Tibial nerve (tissue), 4 donors: ENCODE results near the gene SNX15. TPM values are rescaled to one million over a fixed set of nuclear protein-coding genes. Genes with fewer than 3 reads are reported as not detected.

Experiments
- DNase-seq, 2 donors: peaks; one replicate each; pipeline ENCODE4 v3.0.0-alpha.2; 2019; ENCODE audit warnings: low spot score in 2 of 2
- H3K27ac ChIP-seq, 4 donors: fragments of 200-600 bp; sonication (generic) in 3 of 4; one replicate each; pipeline ENCODE4 v1.5.1; 2017 to 2019; ENCODE audit warnings: mild to moderate bottlenecking in 1 of 4
- H3K27me3 ChIP-seq, 2 donors: fragments of 200-600 bp; sonication (generic) in 1 of 2; one replicate each; pipeline versions ENCODE4 v1.5.1 to v1.6.0; 2017 to 2019
- H3K36me3 ChIP-seq, 3 donors: fragments of 200-600 bp; sonication (generic); one replicate each; pipeline ENCODE4 v1.5.1; 2018 to 2019
- H3K4me1 ChIP-seq, 4 donors: fragments of 200-600 bp; sonication (generic) in 3 of 4; one replicate each; pipeline ENCODE4 v1.5.1; 2017 to 2019
- H3K4me3 ChIP-seq, 4 donors: fragments of 200-600 bp; sonication (generic) in 3 of 4; one replicate each; pipeline ENCODE4 v1.5.1; 2017 to 2019; ENCODE audit warnings: mild to moderate bottlenecking in 1 of 4, moderate library complexity in 1 of 4
- H3K9me3 ChIP-seq, 4 donors: fragments of 200-600 bp; sonication (generic) in 3 of 4; one replicate each; pipeline ENCODE4 v1.5.1; 2017 to 2019
- EP300 ChIP-seq, 2 donors: sonication (generic); formaldehyde crosslinking; IDR thresholded peaks; one replicate each; pipeline ENCODE4 v1.6.1; 2017; ENCODE audit warnings: antibody characterized with exemption in 2 of 2, mild to moderate bottlenecking in 1 of 2
- POLR2A ChIP-seq, 2 donors: fragments of 450-650 bp; IDR thresholded peaks; one replicate each; pipeline ENCODE4 v1.6.1; 2017; ENCODE audit warnings: antibody characterized with exemption in 2 of 2, mild to moderate bottlenecking in 2 of 2, moderate library complexity in 2 of 2
- WGBS, 2 donors: methylation state at CpG; one replicate each; pipeline ENCODE4 v1.1.5; 2018; 5-methylcytosine and 5-hydroxymethylcytosine counted together
- total RNA-seq, 4 donors: library from RNA; depleted of rRNA; stranded (reverse); fragments of >200 nt; gene quantifications; one replicate each; pipeline ENCODE4 v1.1.0, GENCODE V29; 2016
- TF ChIP-seq, protein P1 (sequence below), 5 experiments: fragments of 200-600 bp in 3 of 5; fragments of 450-650 bp in 2 of 5; sonication (generic) in 3 of 5; IDR thresholded peaks; one replicate each; pipeline ENCODE4 v1.5.1; 2016 to 2019; ENCODE audit warnings: antibody characterized with exemption in 5 of 5, mild to moderate bottlenecking in 3 of 5, moderate library complexity in 2 of 5

Gene SNX15
- total RNA-seq, 4 donors from 2014 or later: 17.1 to 33.3 (median 24.2) TPM

DNA sequence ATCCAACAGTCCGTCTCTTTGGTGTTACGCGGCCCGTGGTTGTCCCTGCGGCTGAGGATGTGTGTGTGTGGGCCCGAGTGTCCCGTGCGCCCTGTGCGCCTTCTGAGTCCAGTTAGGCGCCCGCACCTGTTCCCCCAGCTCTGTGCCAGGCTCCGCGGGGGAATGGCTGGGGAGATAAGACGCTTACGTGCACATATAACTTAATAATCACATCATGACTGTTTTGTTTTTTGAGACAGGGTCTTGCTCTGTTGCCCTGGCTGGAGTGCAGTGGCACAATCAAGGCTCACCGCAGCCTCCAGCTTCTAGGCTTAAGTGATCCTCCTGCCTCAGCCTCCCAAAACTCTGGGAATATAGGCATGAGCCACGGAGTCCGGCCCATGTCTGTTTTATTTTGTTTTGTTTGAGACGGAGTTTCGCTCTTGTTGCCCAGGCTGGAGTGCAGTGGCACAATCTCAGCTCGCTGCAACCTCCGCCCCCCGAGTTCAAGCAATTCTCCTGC is 12.5 kb upstream of the SNX15 start:
- DNase-seq: no peak
- TF ChIP-seq, protein P1, sequence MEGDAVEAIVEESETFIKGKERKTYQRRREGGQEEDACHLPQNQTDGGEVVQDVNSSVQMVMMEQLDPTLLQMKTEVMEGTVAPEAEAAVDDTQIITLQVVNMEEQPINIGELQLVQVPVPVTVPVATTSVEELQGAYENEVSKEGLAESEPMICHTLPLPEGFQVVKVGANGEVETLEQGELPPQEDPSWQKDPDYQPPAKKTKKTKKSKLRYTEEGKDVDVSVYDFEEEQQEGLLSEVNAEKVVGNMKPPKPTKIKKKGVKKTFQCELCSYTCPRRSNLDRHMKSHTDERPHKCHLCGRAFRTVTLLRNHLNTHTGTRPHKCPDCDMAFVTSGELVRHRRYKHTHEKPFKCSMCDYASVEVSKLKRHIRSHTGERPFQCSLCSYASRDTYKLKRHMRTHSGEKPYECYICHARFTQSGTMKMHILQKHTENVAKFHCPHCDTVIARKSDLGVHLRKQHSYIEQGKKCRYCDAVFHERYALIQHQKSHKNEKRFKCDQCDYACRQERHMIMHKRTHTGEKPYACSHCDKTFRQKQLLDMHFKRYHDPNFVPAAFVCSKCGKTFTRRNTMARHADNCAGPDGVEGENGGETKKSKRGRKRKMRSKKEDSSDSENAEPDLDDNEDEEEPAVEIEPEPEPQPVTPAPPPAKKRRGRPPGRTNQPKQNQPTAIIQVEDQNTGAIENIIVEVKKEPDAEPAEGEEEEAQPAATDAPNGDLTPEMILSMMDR (IDR thresholded peaks at IDR 0.05): no peak
- TF ChIP-seq POLR2A (IDR thresholded peaks at IDR 0.05) (no peak), EP300 (IDR thresholded peaks at IDR 0.05) (no peak)
- no peaks in the 10 kb centered on the region for H3K27me3 ChIP-seq
- peak overlapping the region; percentile 94 to 100 (median 95) for H3K27ac ChIP-seq
- no peaks in the 10 kb centered on the region for H3K9me3 ChIP-seq
- WGBS, 2 donors: 32 to 34% methylated on average over 21 to 22 of the region's 23 CpGs
- peak overlapping the region; percentile 67 to 93 (median 84) for H3K4me3 ChIP-seq
- peaks cover 0 to 30% (median 15%) of the 10 kb centered on the region in 4 donors for H3K4me1 ChIP-seq
- H3K36me3 ChIP-seq: peaks cover 0 to 19% (median 0%) of the 10 kb centered on the region in 3 donors

DNA sequence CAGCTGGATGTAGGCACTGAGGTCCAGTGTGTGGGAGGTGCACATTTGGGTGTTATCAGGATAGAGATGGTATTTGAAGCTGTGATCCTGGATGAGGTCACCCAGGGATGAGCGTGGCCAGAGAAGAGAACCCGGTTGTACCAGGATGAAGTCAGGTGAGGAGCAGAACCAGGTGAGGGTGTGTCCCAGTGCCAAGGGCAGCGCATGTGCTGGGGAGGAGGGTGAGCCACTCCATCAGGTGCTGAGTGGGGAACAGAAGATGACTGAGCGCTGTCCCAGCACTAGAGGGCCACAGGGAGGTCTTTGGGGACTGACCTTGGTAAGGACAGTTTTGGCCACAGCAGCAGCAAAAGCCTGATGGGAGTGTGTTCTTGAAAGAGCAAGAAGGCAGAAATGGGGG is 10.5 kb upstream of the SNX15 start:
- peaks cover 0 to 30% (median 15%) of the 10 kb centered on the region in 4 donors for H3K4me1 ChIP-seq
- no peak for TF ChIP-seq POLR2A (IDR thresholded peaks at IDR 0.05)
- no peak for TF ChIP-seq EP300 (IDR thresholded peaks at IDR 0.05)
- TF ChIP-seq, protein P1 (IDR thresholded peaks at IDR 0.05): no peak
- no peak overlapping the region for H3K27ac ChIP-seq
- WGBS, 2 donors: 89 to 97% methylated on average over 4 of the region's 4 CpGs
- no peak for DNase-seq
- no peaks in the 10 kb centered on the region for H3K27me3 ChIP-seq
- H3K9me3 ChIP-seq: no peaks in the 10 kb centered on the region
- no peak overlapping the region for H3K4me3 ChIP-seq
- H3K36me3 ChIP-seq: peaks cover 0 to 37% (median 0%) of the 10 kb centered on the region in 3 donors

DNA sequence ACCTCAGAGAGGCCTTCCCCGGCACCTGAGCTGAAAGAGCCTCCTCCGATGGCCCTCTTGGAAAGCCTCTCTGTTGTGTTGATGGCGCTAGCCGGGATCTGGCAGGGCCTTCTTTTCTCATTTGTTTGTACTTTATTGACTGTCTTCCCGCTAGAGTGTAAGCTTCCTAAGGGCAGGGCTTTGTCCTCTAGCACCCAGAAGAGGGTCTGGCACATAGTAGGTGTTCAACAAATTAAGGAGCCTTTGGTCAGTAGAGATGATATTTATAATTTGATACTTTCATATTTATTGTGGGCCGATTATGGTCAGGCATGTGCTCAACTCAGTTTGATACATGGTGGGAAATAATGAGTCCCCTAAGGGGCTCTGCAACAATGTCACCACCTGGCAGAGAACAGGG is 9.3 kb upstream of the SNX15 start:
- 96 to 99% methylated on average over 6 of the region's 6 CpGs for WGBS, 2 donors

DNA sequence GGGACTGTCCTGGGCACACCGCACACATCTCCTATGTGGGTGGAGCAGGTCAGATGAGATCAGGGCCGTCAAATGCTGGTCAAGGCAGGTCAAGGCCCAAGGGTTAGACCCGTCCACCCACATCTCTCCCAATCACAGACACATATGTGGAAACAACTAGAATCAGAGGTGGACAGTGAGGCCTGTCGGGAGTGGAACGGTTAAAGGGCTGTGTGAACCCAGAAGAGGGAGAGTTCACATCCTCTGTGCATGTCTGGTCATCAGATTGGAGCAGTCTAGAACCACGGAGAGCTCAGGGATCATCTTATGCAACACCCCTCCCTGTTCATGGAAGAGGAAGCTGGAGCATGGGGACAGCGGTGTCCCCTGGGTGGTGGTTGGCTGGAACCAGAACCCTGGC is 7.4 kb upstream of the SNX15 start:
- 56 to 74% methylated on average over 7 of the region's 7 CpGs for WGBS, 2 donors

More for the DNA sequence above, 9.3 kb upstream of the SNX15 start:
- Histone ChIP-seq H3K9me3 (no peaks in the 10 kb centered on the region), H3K27ac (no peak overlapping the region), H3K27me3 (no peaks in the 10 kb centered on the region), H3K4me3 (no peak overlapping the region), H3K4me1 (peaks cover 0 to 29% (median 14%) of the 10 kb centered on the region in 4 donors), H3K36me3 (peaks cover 0 to 49% (median 0%) of the 10 kb centered on the region in 3 donors)
- TF ChIP-seq POLR2A (IDR thresholded peaks at IDR 0.05) (no peak), EP300 (IDR thresholded peaks at IDR 0.05) (no peak)
- TF ChIP-seq, protein P1 (IDR thresholded peaks at IDR 0.05): no peak
- DNase-seq: no peak

DNA sequence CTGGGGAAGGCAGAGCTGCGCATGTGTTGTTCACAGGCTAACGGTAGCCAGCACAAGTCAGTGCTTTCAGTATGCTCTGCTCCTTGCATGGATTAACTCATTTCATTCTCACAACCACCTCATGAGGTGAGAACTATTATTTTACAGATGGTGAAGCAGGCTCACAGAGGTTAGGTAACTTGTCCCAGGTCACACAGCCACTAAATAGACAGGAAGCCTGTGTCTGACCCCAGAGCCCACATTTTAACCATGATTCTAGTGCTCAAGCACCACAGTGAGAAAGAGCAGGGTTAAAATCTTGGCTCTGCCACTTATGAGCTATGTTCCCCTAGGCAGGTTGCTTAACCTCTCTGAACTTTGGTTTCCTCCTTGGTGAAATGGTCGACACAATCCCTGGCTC is 6.2 kb upstream of the SNX15 start:
- H3K4me1 ChIP-seq: peaks cover 0 to 9% (median 0%) of the 10 kb centered on the region in 4 donors
- no peak for DNase-seq
- peaks cover 0 to 53% (median 0%) of the 10 kb centered on the region in 3 donors for H3K36me3 ChIP-seq
- H3K4me3 ChIP-seq: no peak overlapping the region
- no peak overlapping the region for H3K27ac ChIP-seq
- no peak for TF ChIP-seq EP300 (IDR thresholded peaks at IDR 0.05)
- H3K9me3 ChIP-seq: no peaks in the 10 kb centered on the region
- no peaks in the 10 kb centered on the region for H3K27me3 ChIP-seq
- 63 to 69% methylated on average over 3 of the region's 3 CpGs for WGBS, 2 donors

More for the DNA sequence above, 7.4 kb upstream of the SNX15 start:
- DNase-seq: no peak
- no peak overlapping the region for H3K27ac ChIP-seq
- no peak for TF ChIP-seq POLR2A (IDR thresholded peaks at IDR 0.05)
- TF ChIP-seq, protein P1 (IDR thresholded peaks at IDR 0.05): no peak
- no peak for TF ChIP-seq EP300 (IDR thresholded peaks at IDR 0.05)
- no peaks in the 10 kb centered on the region for H3K27me3 ChIP-seq
- no peaks in the 10 kb centered on the region for H3K9me3 ChIP-seq
- H3K4me1 ChIP-seq: peaks cover 0 to 21% (median 8%) of the 10 kb centered on the region in 4 donors
- H3K36me3 ChIP-seq: peaks cover 0 to 53% (median 0%) of the 10 kb centered on the region in 3 donors
- H3K4me3 ChIP-seq: no peak overlapping the region
